GM06990 (cell line): ENCODE results near the gene SLC16A9.

ENCODE experiments used
- DNase-seq: peaks from one replicate; pipeline ENCODE4 v3.0.0-alpha.2; 2011; ENCODE audit not compliant: insufficient read length; ENCODE audit errors: extremely low read depth
- H3K27me3 ChIP-seq: replicated peaks from 2 replicates; pipeline ENCODE4 v1.6.0; 2011; ENCODE audit warnings: low read length; ENCODE audit not compliant: control insufficient read depth, insufficient read depth
- H3K36me3 ChIP-seq: 2 replicates; pipeline ENCODE4 v1.5.1; 2011; ENCODE audit warnings: low read length; ENCODE audit not compliant: control insufficient read depth, insufficient read depth
- H3K4me3 ChIP-seq: replicated peaks from 2 replicates; pipeline ENCODE4 v1.5.1; 2011; ENCODE audit warnings: low read depth, mild to moderate bottlenecking, control low read depth, low read length
- CTCF ChIP-seq: IDR thresholded peaks from 2 replicates; pipeline ENCODE4 v1.5.1; 2011; ENCODE audit warnings: low read length, control low read depth, mild to moderate bottlenecking, inconsistent platforms; ENCODE audit not compliant: insufficient read depth, poor library complexity, severe bottlenecking

Gene SLC16A9

GRCh38 chr10:59702347-59702746, 7.3 kb downstream of the SLC16A9 start:
- TF ChIP-seq CTCF, result no peak
- no peak overlapping the region for H3K4me3 ChIP-seq
- DNase-seq, result no peak

GRCh38 chr10:59700709-59701108, 8.9 kb downstream of the SLC16A9 start:
- H3K27me3 ChIP-seq, result no peaks in the 10 kb centered on the region
- TF ChIP-seq CTCF, result no peak
- H3K36me3 ChIP-seq, result no peaks in the 10 kb centered on the region
- no peak overlapping the region for H3K4me3 ChIP-seq
- no peak for DNase-seq

More at GRCh38 chr10:59702347-59702746, 7.3 kb downstream of the SLC16A9 start:
- H3K36me3 ChIP-seq, result no peaks in the 10 kb centered on the region
- H3K27me3 ChIP-seq, result no peaks in the 10 kb centered on the region

- no peak for TF ChIP-seq CTCF
- no peak for DNase-seq
- Histone ChIP-seq H3K4me3 (no peak overlapping the region), H3K36me3 (no peaks in the 10 kb centered on the region), H3K27me3 (no peaks in the 10 kb centered on the region)
These were observed 11.3 kb downstream of the SLC16A9 start for GRCh38 chr10:59698326-59698725.

GRCh38 chr10:59695637-59696036, 14.0 kb downstream of the SLC16A9 start:
- Histone ChIP-seq H3K4me3 (no peak overlapping the region), H3K36me3 (no peaks in the 10 kb centered on the region), H3K27me3 (no peaks in the 10 kb centered on the region)
- DNase-seq, result no peak
- TF ChIP-seq CTCF, result no peak

GRCh38 chr10:59694936-59695335, 14.7 kb downstream of the SLC16A9 start:
- Histone ChIP-seq H3K4me3 (no peak overlapping the region), H3K36me3 (no peaks in the 10 kb centered on the region), H3K27me3 (no peaks in the 10 kb centered on the region)
- no peak for TF ChIP-seq CTCF
- DNase-seq, result no peak

DNA sequence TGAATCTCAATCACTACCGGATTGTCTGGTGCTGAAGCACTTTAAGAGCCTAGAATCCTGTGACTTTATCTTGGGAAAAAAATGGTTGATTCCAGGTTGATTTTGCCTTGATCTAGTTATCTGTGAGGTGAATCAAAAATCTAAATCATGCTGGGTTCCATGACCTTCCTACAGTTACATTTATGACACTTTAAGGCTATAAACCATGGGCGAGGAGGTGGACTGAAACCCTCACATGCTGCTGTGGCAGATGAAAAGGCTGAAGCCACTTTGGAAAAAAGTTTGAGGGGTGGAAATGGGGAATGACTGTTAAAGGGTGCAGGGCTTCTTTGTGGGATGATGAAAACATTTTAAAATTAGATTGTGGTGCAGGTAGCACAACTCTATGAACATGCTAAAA, 17.5 kb downstream of the SLC16A9 start:
- TF ChIP-seq CTCF, result no peak
- H3K4me3 ChIP-seq, result no peak overlapping the region
- no peaks in the 10 kb centered on the region for H3K27me3 ChIP-seq
- no peak for DNase-seq
- no peaks in the 10 kb centered on the region for H3K36me3 ChIP-seq
